SU-DHL-6 (cell line): ENCODE data around the gene TFAP2C.

Experiments used
- H2AFZ ChIP-seq: fragments of 200-600 bp; sonication (generic); 2 replicates; pipeline ENCODE4 v1.6.1; 2014; ENCODE audit warnings: low read depth, mild to moderate bottlenecking, moderate library complexity, mixed read lengths, antibody characterized with exemption, low read length; ENCODE audit not compliant: severe bottlenecking
- H3F3A ChIP-seq: fragments of 200-600 bp; shearing (Covaris generic); 2 replicates; pipeline ENCODE4 v1.6.0; 2016; ENCODE audit warnings: antibody characterized with exemption, mild to moderate bottlenecking; ENCODE audit not compliant: insufficient read depth
- H3K27ac ChIP-seq: fragments of 200-600 bp; sonication (generic); 2 replicates; pipeline ENCODE4 v1.5.1; 2016; ENCODE audit warnings: low read depth, mild to moderate bottlenecking, low read length, moderate library complexity, mixed read lengths
- H3K27me3 ChIP-seq: fragments of 200-600 bp; sonication (generic), shearing (Covaris generic); 2 replicates; pipeline ENCODE4 v1.6.0; 2014; ENCODE audit warnings: mild to moderate bottlenecking, low read length
- H3K36me3 ChIP-seq: fragments of 200-600 bp; sonication (generic); 2 replicates; pipeline ENCODE4 v1.6.1; 2014; ENCODE audit warnings: mild to moderate bottlenecking, low read length, mixed read lengths
- H3K4me2 ChIP-seq: fragments of 300-600, 200-600 bp; shearing (Covaris generic), sonication (generic); 2 replicates; pipeline ENCODE4 v1.6.0; 2014; ENCODE audit warnings: low read length, low read depth, mild to moderate bottlenecking; ENCODE audit not compliant: poor library complexity, severe bottlenecking
- H3K4me3 ChIP-seq: fragments of 200-600 bp; sonication (generic); 2 replicates; pipeline ENCODE4 v1.5.1; 2014; ENCODE audit warnings: antibody characterized with exemption, low read length, mild to moderate bottlenecking, mixed read lengths; ENCODE audit not compliant: insufficient read depth, poor library complexity, severe bottlenecking
- H3K79me2 ChIP-seq: fragments of 200-600 bp; sonication (generic); 2 replicates; pipeline ENCODE4 v1.6.1; 2014; ENCODE audit warnings: mild to moderate bottlenecking, low read length, moderate library complexity; ENCODE audit not compliant: insufficient read depth
- H3K9ac ChIP-seq: fragments of 200-600 bp; sonication (generic); 2 replicates; pipeline ENCODE4 v1.7.0; 2014; ENCODE audit warnings: mild to moderate bottlenecking, low read length
- H3K9me2 ChIP-seq: fragments of 200-600 bp; sonication (generic); replicated peaks from 2 replicates; pipeline ENCODE4 v1.6.1; 2014; ENCODE audit warnings: low read length; ENCODE audit not compliant: insufficient read depth
- H3K9me3 ChIP-seq: fragments of 200-600 bp; sonication (generic); 2 replicates; pipeline ENCODE4 v1.6.1; 2014; ENCODE audit warnings: low read length, mixed read lengths; ENCODE audit not compliant: insufficient read depth
- H4K20me1 ChIP-seq: fragments of 200-600 bp; sonication (generic); 2 replicates; pipeline ENCODE4 v1.6.1; 2014; ENCODE audit warnings: low read depth, mild to moderate bottlenecking, antibody characterized with exemption, low read length, moderate library complexity, mixed read lengths
- EZH2phosphoT487 ChIP-seq: fragments of 200-600 bp; sonication (generic), shearing (Covaris generic); conservative IDR thresholded peaks from 2 replicates; pipeline ENCODE4 v1.6.1; 2018; ENCODE audit warnings: mild to moderate bottlenecking, antibody characterized with exemption, low read length, moderate library complexity, mixed read lengths
- TF ChIP-seq, protein P1 (sequence below): fragments of 200-600 bp; sonication (generic); IDR thresholded peaks from one replicate; pipeline ENCODE4 v1.5.1; 2017; ENCODE audit warnings: antibody characterized with exemption, mild to moderate bottlenecking, low read length, moderate library complexity; ENCODE audit not compliant: insufficient read depth, poor library complexity, severe bottlenecking

TFAP2C gene

DNA sequence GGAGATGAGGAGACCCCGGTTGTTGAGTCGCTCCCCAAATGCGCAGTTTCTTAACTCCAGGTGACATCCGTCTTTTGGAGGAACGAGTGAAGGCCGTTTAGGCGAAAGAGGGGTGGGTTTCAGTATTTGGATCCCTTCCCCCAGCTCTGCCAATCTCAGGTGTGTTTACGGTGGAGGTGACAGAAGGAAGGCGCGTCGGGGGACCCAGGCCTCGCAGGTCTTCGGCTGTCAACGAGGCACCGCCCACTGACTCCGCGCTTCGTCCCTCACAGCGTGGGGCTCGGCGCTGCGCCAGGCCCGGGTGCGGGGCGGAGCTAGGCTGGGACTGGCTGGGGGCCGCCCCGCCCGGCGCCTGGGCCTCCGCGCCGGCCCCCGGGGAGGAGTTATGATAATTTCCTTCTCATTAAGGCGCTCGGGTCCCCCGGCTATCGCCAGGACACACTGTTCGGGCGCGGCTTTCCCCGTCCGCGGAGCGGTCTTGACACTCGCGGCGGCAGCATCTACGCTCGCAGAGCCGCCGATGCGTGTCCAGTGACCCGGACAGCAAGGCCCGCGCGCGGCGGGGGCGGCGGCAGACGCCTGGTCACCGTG lies at the start of gene TFAP2C:
Gene TFAP2C, plus strand, starts transcription at position 434 of the 591 bp plus-strand sequence. CDS start 239 bp downstream, outside the sequence.
- Histone ChIP-seq H3K9ac (no peak within 1 kb of the TSS), H3K9me2 (no peaks in the 10 kb centered on the region), H4K20me1 (no peaks in the 10 kb centered on the region), H3K27ac (no peak within 1 kb of the TSS), H3K9me3 (no peaks in the 10 kb centered on the region), H3K4me3 (no peak within 1 kb of the TSS), H3K79me2 (no peaks in the 10 kb centered on the region), H3K4me2 (no peak within 1 kb of the TSS), H3F3A (no peaks in the 10 kb centered on the region), H2AFZ (no peak within 1 kb of the TSS), H3K36me3 (no peaks in the 10 kb centered on the region), H3K27me3 (no peaks in the 10 kb centered on the region)
- TF ChIP-seq, protein P1, sequence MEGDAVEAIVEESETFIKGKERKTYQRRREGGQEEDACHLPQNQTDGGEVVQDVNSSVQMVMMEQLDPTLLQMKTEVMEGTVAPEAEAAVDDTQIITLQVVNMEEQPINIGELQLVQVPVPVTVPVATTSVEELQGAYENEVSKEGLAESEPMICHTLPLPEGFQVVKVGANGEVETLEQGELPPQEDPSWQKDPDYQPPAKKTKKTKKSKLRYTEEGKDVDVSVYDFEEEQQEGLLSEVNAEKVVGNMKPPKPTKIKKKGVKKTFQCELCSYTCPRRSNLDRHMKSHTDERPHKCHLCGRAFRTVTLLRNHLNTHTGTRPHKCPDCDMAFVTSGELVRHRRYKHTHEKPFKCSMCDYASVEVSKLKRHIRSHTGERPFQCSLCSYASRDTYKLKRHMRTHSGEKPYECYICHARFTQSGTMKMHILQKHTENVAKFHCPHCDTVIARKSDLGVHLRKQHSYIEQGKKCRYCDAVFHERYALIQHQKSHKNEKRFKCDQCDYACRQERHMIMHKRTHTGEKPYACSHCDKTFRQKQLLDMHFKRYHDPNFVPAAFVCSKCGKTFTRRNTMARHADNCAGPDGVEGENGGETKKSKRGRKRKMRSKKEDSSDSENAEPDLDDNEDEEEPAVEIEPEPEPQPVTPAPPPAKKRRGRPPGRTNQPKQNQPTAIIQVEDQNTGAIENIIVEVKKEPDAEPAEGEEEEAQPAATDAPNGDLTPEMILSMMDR: no peak
- no peak for TF ChIP-seq EZH2phosphoT487

DNA sequence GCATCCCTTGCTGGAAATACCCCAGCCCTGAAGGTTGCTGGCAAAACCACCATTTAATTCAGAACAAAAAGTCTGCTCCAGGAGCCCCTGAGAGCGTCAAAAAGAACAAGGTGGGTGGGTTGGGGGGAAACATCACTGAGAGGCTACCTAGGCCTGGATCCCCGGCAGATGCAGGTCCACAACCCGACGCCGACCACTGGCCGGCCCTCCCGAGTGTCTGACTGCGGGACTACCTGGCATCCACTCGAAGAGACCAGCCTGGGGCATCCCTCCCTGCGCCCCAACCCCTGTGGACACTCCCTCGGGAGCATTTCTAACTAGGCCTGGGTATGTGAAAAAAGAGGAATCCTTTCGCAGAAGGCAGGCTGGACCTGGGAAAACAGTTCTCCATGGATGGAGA lies 48.9 kb upstream of the TFAP2C start:
- Histone ChIP-seq H3K27me3 (no peaks in the 10 kb centered on the region), H3K4me2 (no peak overlapping the region), H3K9me3 (no peaks in the 10 kb centered on the region), H3K9me2 (no peaks in the 10 kb centered on the region), H3K36me3 (no peaks in the 10 kb centered on the region), H3F3A (no peaks in the 10 kb centered on the region), H3K79me2 (no peaks in the 10 kb centered on the region), H3K27ac (no peak overlapping the region), H3K9ac (no peak overlapping the region), H4K20me1 (no peaks in the 10 kb centered on the region), H3K4me3 (no peak overlapping the region), H2AFZ (no peak overlapping the region)
- no peak for TF ChIP-seq EZH2phosphoT487
- TF ChIP-seq, protein P1: no peak

DNA sequence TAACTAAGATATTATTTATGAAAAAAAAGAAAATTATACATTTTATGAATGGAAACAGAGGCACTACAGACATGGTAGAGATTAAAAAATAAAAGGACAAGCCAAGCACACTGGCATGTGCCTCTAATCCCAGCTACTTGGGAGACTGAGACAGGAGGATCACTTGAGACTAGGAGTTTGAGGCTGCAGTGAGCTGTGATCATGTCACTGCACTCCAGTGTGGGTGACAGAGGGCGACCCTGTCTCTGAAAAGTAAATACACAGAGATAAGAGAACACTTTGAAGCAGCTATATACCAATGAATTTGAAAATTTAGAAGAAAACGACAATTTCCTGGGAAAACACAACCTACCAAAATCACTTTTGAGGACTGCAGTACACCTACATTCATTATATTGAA lies 47.4 kb upstream of the TFAP2C start:
- H3F3A ChIP-seq: no peaks in the 10 kb centered on the region
- TF ChIP-seq, protein P1: no peak
- no peak for TF ChIP-seq EZH2phosphoT487
- no peaks in the 10 kb centered on the region for H3K27me3 ChIP-seq
- no peak overlapping the region for H3K9ac ChIP-seq
- no peak overlapping the region for H3K4me2 ChIP-seq
- no peaks in the 10 kb centered on the region for H3K9me2 ChIP-seq
- H3K4me3 ChIP-seq: no peak overlapping the region
- no peak overlapping the region for H3K27ac ChIP-seq
- no peaks in the 10 kb centered on the region for H3K9me3 ChIP-seq
- no peaks in the 10 kb centered on the region for H4K20me1 ChIP-seq
- H3K36me3 ChIP-seq: no peaks in the 10 kb centered on the region
- H2AFZ ChIP-seq: no peak overlapping the region
- no peaks in the 10 kb centered on the region for H3K79me2 ChIP-seq
